ENCODE results near the gene PPFIA3. TPM values are rescaled to one million over a fixed set of nuclear protein-coding genes. Genes with fewer than 3 reads are reported as not detected.
"Not testable (repeated sequence)": the region's sequence is repeated elsewhere in the genome, so short reads cannot be mapped to it uniquely, and the experiment has no call there.

PPFIA3 gene
- total RNA-seq (2014; rRNA removed; shearing (Covaris generic); ENCODE audit: low replicate concordance) = 5.4 and 7.9 TPM in 2 replicates

- Histone ChIP-seq H3K4me2 (ENCODE audit: low read depth, low read length, poor library complexity, severe bottlenecking) (peak within 1 kb of the TSS; percentile 83), H3K4me1 (ENCODE audit: low read length) (peaks cover 39% of the 10 kb centered on the region), H2AFZ (ENCODE audit: low read length) (peak within 1 kb of the TSS; percentile 97; the same call in 1 of the 2 replicates), H3K36me3 (ENCODE audit: insufficient read depth, low read length) (no peaks in the 10 kb centered on the region), H4K20me1 (ENCODE audit: insufficient read depth, low read depth, low read length) (no peaks in the 10 kb centered on the region), H3K27me3 (ENCODE audit: low read length) (no peaks in the 10 kb centered on the region; the same call in 1 of the 2 replicates), H3K9ac (ENCODE audit: low read length) (peak within 1 kb of the TSS; percentile 80), H3K79me2 (ENCODE audit: low read length) (no peaks in the 10 kb centered on the region), H3K9me2 (replicated peaks; ENCODE audit: insufficient read depth, low read length) (no peaks in the 10 kb centered on the region), H3K9me3 (ENCODE audit: low read length) (no peaks in the 10 kb centered on the region), H3K27ac (ENCODE audit: low read length) (peak within 1 kb of the TSS; percentile 5; the same call in 1 of the 2 replicates), H3K4me3 (ENCODE audit: low read length) (peak within 1 kb of the TSS; percentile 69)
- no peak for DNase-seq
Observed at GRCh38 chr19:49119411-49120324, at the start of gene PPFIA3. Gene PPFIA3, plus strand, starts transcription at chr19:49119544. Its CDS starts 8,330 bp downstream, at chr19:49127874.

- H3K9me3 ChIP-seq (ENCODE audit: low read length) = no peaks in the 10 kb centered on the region
- H3K27ac ChIP-seq (ENCODE audit: low read length) = no peak overlapping the region
- DNase-seq = no peak
- no peaks in the 10 kb centered on the region for H3K27me3 ChIP-seq (ENCODE audit: low read length)
- no peaks in the 10 kb centered on the region for H3K4me1 ChIP-seq (ENCODE audit: low read length)
- no peaks in the 10 kb centered on the region for H4K20me1 ChIP-seq (ENCODE audit: insufficient read depth, low read depth, low read length)
- H3K9me2 ChIP-seq (replicated peaks; ENCODE audit: insufficient read depth, low read length) = 0 out of 2 replicates have a peak, but pooled peaks cover 5% of the 10 kb centered on the region
- H3K9ac ChIP-seq (ENCODE audit: low read length) = no peak overlapping the region
- no peaks in the 10 kb centered on the region for H3K36me3 ChIP-seq (ENCODE audit: insufficient read depth, low read length)
- no peaks in the 10 kb centered on the region for H3K79me2 ChIP-seq (ENCODE audit: low read length)
- H2AFZ ChIP-seq (ENCODE audit: low read length) = no peak overlapping the region
- H3K4me3 ChIP-seq (ENCODE audit: low read length) = no peak overlapping the region
- H3K4me2 ChIP-seq (ENCODE audit: low read depth, low read length, poor library complexity, severe bottlenecking) = no peak overlapping the region
Observed at GRCh38 chr19:49070416-49070815, 48.9 kb upstream of the PPFIA3 start.

GRCh38 chr19:49071860-49072547 lies 47.3 kb upstream of the PPFIA3 start:
- Histone ChIP-seq H2AFZ (ENCODE audit: low read length) (no peak overlapping the region), H4K20me1 (ENCODE audit: insufficient read depth, low read depth, low read length) (no peaks in the 10 kb centered on the region), H3K9me2 (replicated peaks; ENCODE audit: insufficient read depth, low read length) (0 out of 2 replicates have a peak, but pooled peaks cover 5% of the 10 kb centered on the region), H3K9ac (ENCODE audit: low read length) (no peak overlapping the region), H3K36me3 (ENCODE audit: insufficient read depth, low read length) (no peaks in the 10 kb centered on the region), H3K4me1 (ENCODE audit: low read length) (no peaks in the 10 kb centered on the region), H3K27me3 (ENCODE audit: low read length) (no peaks in the 10 kb centered on the region), H3K4me3 (ENCODE audit: low read length) (no peak overlapping the region), H3K27ac (ENCODE audit: low read length) (no peak overlapping the region), H3K79me2 (ENCODE audit: low read length) (no peaks in the 10 kb centered on the region), H3K4me2 (ENCODE audit: low read depth, low read length, poor library complexity, severe bottlenecking) (no peak overlapping the region), H3K9me3 (ENCODE audit: low read length) (no peaks in the 10 kb centered on the region)
- no peak for DNase-seq

- Histone ChIP-seq H3K27ac (ENCODE audit: low read length) (no peak overlapping the region), H3K4me1 (ENCODE audit: low read length) (no peaks in the 10 kb centered on the region), H3K9me2 (replicated peaks; ENCODE audit: insufficient read depth, low read length) (0 out of 2 replicates have a peak, but pooled peaks cover 5% of the 10 kb centered on the region), H3K4me2 (ENCODE audit: low read depth, low read length, poor library complexity, severe bottlenecking) (no peak overlapping the region), H3K9me3 (ENCODE audit: low read length) (no peaks in the 10 kb centered on the region), H4K20me1 (ENCODE audit: insufficient read depth, low read depth, low read length) (no peaks in the 10 kb centered on the region), H3K4me3 (ENCODE audit: low read length) (no peak overlapping the region), H3K36me3 (ENCODE audit: insufficient read depth, low read length) (no peaks in the 10 kb centered on the region), H3K27me3 (ENCODE audit: low read length) (no peaks in the 10 kb centered on the region), H3K9ac (ENCODE audit: low read length) (no peak overlapping the region), H3K79me2 (ENCODE audit: low read length) (no peaks in the 10 kb centered on the region), H2AFZ (ENCODE audit: low read length) (no peak overlapping the region)
- DNase-seq = peak; percentile 56
Observed at GRCh38 chr19:49073514-49074378, 45.6 kb upstream of the PPFIA3 start.

GRCh38 chr19:49074869-49075268 lies 44.5 kb upstream of the PPFIA3 start:
- H3K4me1 ChIP-seq (ENCODE audit: low read length); H2AFZ ChIP-seq (ENCODE audit: low read length); H3K9me3 ChIP-seq (ENCODE audit: low read length); H3K4me2 ChIP-seq (ENCODE audit: low read depth, low read length, poor library complexity, severe bottlenecking); H3K27ac ChIP-seq (ENCODE audit: low read length); H4K20me1 ChIP-seq (ENCODE audit: insufficient read depth, low read depth, low read length); H3K79me2 ChIP-seq (ENCODE audit: low read length); H3K27me3 ChIP-seq (ENCODE audit: low read length); H3K9ac ChIP-seq (ENCODE audit: low read length); H3K9me2 ChIP-seq (replicated peaks; ENCODE audit: insufficient read depth, low read length); H3K4me3 ChIP-seq (ENCODE audit: low read length); H3K36me3 ChIP-seq (ENCODE audit: insufficient read depth, low read length): not testable (repeated sequence)
- peak; percentile 62 for DNase-seq

GRCh38 chr19:49080392-49080791 lies 39.0 kb upstream of the PPFIA3 start:
- no peak overlapping the region for H3K27ac ChIP-seq (ENCODE audit: low read length)
- H2AFZ ChIP-seq (ENCODE audit: low read length) = no peak overlapping the region
- H3K27me3 ChIP-seq (ENCODE audit: low read length) = no peaks in the 10 kb centered on the region
- peaks cover 4% of the 10 kb centered on the region for H3K4me1 ChIP-seq (ENCODE audit: low read length)
- H4K20me1 ChIP-seq (ENCODE audit: insufficient read depth, low read depth, low read length) = peaks cover under 1% of the 10 kb centered on the region; the same call in 1 of the 2 replicates
- no peaks in the 10 kb centered on the region for H3K9me3 ChIP-seq (ENCODE audit: low read length)
- H3K36me3 ChIP-seq (ENCODE audit: insufficient read depth, low read length) = no peaks in the 10 kb centered on the region
- no peaks in the 10 kb centered on the region for H3K9me2 ChIP-seq (replicated peaks; ENCODE audit: insufficient read depth, low read length)
- H3K9ac ChIP-seq (ENCODE audit: low read length) = no peak overlapping the region
- no peak overlapping the region for H3K4me2 ChIP-seq (ENCODE audit: low read depth, low read length, poor library complexity, severe bottlenecking)
- peak; percentile 24 for DNase-seq
- H3K79me2 ChIP-seq (ENCODE audit: low read length) = peaks cover 2% of the 10 kb centered on the region
- no peak overlapping the region for H3K4me3 ChIP-seq (ENCODE audit: low read length)

- Histone ChIP-seq H3K36me3 (ENCODE audit: insufficient read depth, low read length) (peaks cover 5% of the 10 kb centered on the region; the same call in 1 of the 2 replicates), H2AFZ (ENCODE audit: low read length) (no peak overlapping the region), H3K9me2 (replicated peaks; ENCODE audit: insufficient read depth, low read length) (no peaks in the 10 kb centered on the region), H3K9ac (ENCODE audit: low read length) (no peak overlapping the region), H3K27ac (ENCODE audit: low read length) (no peak overlapping the region), H4K20me1 (ENCODE audit: insufficient read depth, low read depth, low read length) (peaks cover 9% of the 10 kb centered on the region), H3K79me2 (ENCODE audit: low read length) (peaks cover 10% of the 10 kb centered on the region), H3K27me3 (ENCODE audit: low read length) (no peaks in the 10 kb centered on the region), H3K4me1 (ENCODE audit: low read length) (peaks cover 7% of the 10 kb centered on the region), H3K4me3 (ENCODE audit: low read length) (no peak overlapping the region), H3K9me3 (ENCODE audit: low read length) (no peaks in the 10 kb centered on the region), H3K4me2 (ENCODE audit: low read depth, low read length, poor library complexity, severe bottlenecking) (no peak overlapping the region)
- DNase-seq = no peak
Observed at GRCh38 chr19:49081273-49081672, 38.1 kb upstream of the PPFIA3 start.
